ENCODE measurements around the gene NCKAP5.

GRCh38 chr2:132627536-132627935 lies 940.7 kb downstream of the NCKAP5 start:
- no peak for TF ChIP-seq CTCF (IDR thresholded peaks at IDR 0.05; ENCODE audit: insufficient read depth, low read depth, low read length)
- no peak for TF ChIP-seq EZH2 (IDR thresholded peaks at IDR 0.05; ENCODE audit: insufficient read depth, low read length)
